Measurements from ENCODE around the gene PDF.

DNA sequence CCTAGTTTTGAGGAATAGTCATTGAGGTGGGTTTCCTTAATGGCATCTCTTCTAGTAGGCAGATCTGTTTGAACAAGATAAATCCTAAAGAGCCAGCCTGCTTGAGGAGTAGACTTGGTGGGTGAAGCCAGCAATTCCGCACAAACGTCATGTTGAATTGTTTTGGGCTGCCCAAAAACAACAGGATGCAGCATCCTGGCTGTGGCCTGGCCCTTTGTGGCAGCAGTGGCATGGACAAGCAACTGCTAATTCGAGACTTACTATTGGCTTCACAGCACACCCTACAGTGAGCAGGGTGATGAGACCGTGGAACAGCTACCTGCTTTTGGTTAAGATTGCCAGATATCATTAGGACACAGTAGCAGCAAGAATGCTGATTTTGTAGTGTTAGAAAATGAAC lies 28.5 kb downstream of the PDF start:
- TF ChIP-seq EP300 (IDR thresholded peaks at IDR 0.05) (no peak), POLR2A (IDR thresholded peaks at IDR 0.05) (no peak), CTCF (IDR thresholded peaks at IDR 0.05) (no peak)

Data from sigmoid colon (tissue), 4 donors.